ENCODE measurements around the gene PSMD10.

The PSMD10 gene, protein sequence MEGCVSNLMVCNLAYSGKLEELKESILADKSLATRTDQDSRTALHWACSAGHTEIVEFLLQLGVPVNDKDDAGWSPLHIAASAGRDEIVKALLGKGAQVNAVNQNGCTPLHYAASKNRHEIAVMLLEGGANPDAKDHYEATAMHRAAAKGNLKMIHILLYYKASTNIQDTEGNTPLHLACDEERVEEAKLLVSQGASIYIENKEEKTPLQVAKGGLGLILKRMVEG

DNA sequence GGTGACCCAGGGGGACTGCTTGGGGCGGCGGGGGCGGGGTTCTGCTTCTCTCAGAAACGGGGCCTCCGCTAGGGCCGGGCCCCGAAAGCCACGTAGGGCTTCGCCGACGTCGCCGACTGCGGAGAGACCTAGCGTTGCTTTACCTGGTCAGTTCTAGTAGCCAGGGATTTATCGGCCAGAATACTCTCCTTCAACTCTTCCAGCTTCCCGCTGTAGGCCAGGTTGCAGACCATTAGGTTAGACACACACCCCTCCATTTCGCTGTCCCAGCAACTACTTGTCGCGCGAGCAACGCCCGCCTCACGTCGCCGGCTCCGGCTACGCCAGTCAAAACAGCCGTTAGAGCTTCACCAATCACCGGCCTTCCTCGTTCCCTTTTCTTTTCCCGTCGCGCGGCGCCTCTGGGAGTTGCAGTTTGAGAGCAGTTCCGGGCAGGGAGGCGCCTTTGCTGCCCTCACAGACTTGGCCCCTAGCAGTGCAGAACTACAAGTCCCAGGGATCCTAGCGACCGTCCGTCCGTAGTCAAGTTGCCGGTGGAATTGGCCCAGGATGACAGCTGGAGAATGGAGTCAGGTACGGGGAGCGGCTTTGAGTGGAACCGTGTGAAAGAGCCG lies at the start of gene PSMD10, which contains the start of gene ATG4A:
Gene PSMD10 (minus strand): TSS at position 279 of the 614 bp plus-strand sequence. CDS start 22 bp downstream, at position 257.
Gene ATG4A (plus strand): TSS at position 515 of the 614 bp plus-strand sequence. CDS start 49 bp downstream, at position 564.
- peak within 1 kb of the TSS; percentile 74 for H3K4me3 ChIP-seq (ENCODE audit: low read depth, low read length)
- H3K4me1 ChIP-seq (ENCODE audit: control insufficient read depth, insufficient read depth, low read length) = no peaks in the 10 kb centered on the region
- H3K9me3 ChIP-seq (ENCODE audit: control insufficient read depth, insufficient read depth, low read depth, low read length) = no peaks in the 10 kb centered on the region
- ChIA-PET CTCF (interaction anchor here (1.0 to 1.1 kb wide), 2 partner anchors 18 to 20 kb away, joined by 3 read pairs; no protein-coding TSS in a partner anchor), POLR2A (interaction anchor here (0.6 to 1.1 kb wide), 5 partner anchors 11 to 417 kb away, joined by 3 to 8 read pairs (median 4); no protein-coding TSS in a partner anchor)
- H3K27ac ChIP-seq (ENCODE audit: extremely low read depth, low read depth, low read length) = peak within 1 kb of the TSS; percentile 75
- H3K36me3 ChIP-seq (ENCODE audit: control insufficient read depth in 2 of 2, insufficient read depth in 1 of 2, low read length in 2 of 2) = peaks cover 6 to 19% of the 10 kb centered on the region in 2 experiments; a peak in 2 of 3 replicates
- no peak for TF ChIP-seq HOXD13 (CRISPR knock-in tag; IDR thresholded peaks at IDR 0.05; ENCODE audit: borderline replicate concordance)
- TF ChIP-seq ZSCAN23 (tag by site-specific recombination; IDR thresholded peaks at IDR 0.05) = no peak
- TF ChIP-seq, protein P1, sequence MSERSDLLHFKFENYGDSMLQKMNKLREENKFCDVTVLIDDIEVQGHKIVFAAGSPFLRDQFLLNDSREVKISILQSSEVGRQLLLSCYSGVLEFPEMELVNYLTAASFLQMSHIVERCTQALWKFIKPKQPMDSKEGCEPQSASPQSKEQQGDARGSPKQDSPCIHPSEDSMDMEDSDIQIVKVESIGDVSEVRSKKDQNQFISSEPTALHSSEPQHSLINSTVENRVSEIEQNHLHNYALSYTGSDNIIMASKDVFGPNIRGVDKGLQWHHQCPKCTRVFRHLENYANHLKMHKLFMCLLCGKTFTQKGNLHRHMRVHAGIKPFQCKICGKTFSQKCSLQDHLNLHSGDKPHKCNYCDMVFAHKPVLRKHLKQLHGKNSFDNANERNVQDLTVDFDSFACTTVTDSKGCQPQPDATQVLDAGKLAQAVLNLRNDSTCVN (tag by site-specific recombination; optimal IDR thresholded peaks at IDR 0.05) = peak; percentile 46
- no peak for TF ChIP-seq ZFP41 (tag by site-specific recombination; IDR thresholded peaks at IDR 0.05; ENCODE audit: borderline replicate concordance)
- no peak for TF ChIP-seq ZNF544 (tag by site-specific recombination; IDR thresholded peaks at IDR 0.05)
- TF ChIP-seq, protein P2, sequence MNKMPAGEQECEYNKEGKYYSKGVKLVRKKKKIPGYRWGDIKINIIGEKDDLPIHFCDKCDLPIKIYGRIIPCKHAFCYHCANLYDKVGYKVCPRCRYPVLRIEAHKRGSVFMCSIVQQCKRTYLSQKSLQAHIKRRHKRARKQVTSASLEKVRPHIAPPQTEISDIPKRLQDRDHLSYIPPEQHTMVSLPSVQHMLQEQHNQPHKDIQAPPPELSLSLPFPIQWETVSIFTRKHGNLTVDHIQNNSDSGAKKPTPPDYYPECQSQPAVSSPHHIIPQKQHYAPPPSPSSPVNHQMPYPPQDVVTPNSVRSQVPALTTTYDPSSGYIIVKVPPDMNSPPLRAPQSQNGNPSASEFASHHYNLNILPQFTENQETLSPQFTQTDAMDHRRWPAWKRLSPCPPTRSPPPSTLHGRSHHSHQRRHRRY (tag by site-specific recombination; IDR thresholded peaks at IDR 0.05) = no peak
- TF ChIP-seq ZNF561 (tag by site-specific recombination; IDR thresholded peaks at IDR 0.05; ENCODE audit: borderline replicate concordance) = no peak
- TF ChIP-seq SCRT2 (tag by site-specific recombination; IDR thresholded peaks at IDR 0.05) = peak; percentile 91
- peak; percentile 96 for TF ChIP-seq ZNF76 (tag by site-specific recombination; IDR thresholded peaks at IDR 0.05; ENCODE audit: borderline replicate concordance, low read depth)
- no peak for TF ChIP-seq ZNF138 (tag by site-specific recombination; IDR thresholded peaks at IDR 0.05; ENCODE audit: borderline replicate concordance)
- no peak for TF ChIP-seq REPIN1 (tag by site-specific recombination; IDR thresholded peaks at IDR 0.05; ENCODE audit: low read depth)
- TF ChIP-seq ZNF555 (tag by site-specific recombination; conservative IDR thresholded peaks at IDR 0.05) = no peak
- TF ChIP-seq, protein P3, sequence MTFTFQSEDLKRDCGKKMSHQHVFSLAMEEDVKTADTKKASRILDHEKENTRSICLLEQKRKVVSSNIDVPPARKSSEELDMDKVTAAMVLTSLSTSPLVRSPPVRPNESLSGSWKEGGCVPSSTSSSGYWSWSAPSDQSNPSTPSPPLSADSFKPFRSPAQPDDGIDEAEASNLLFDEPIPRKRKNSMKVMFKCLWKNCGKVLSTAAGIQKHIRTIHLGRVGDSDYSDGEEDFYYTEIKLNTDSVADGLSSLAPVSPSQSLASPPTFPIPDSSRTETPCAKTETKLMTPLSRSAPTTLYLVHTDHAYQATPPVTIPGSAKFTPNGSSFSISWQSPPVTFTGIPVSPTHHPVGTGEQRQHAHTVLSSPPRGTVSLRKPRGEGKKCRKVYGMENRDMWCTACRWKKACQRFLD (tag by site-specific recombination; IDR thresholded peaks at IDR 0.05) = no peak
- TF ChIP-seq, protein P4, sequence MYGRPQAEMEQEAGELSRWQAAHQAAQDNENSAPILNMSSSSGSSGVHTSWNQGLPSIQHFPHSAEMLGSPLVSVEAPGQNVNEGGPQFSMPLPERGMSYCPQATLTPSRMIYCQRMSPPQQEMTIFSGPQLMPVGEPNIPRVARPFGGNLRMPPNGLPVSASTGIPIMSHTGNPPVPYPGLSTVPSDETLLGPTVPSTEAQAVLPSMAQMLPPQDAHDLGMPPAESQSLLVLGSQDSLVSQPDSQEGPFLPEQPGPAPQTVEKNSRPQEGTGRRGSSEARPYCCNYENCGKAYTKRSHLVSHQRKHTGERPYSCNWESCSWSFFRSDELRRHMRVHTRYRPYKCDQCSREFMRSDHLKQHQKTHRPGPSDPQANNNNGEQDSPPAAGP (tag by site-specific recombination; IDR thresholded peaks at IDR 0.05) = no peak
- TF ChIP-seq ZBTB21 (tag by site-specific recombination; IDR thresholded peaks at IDR 0.05) = no peak
- TF ChIP-seq ZBTB1 (tag by site-specific recombination; IDR thresholded peaks at IDR 0.05) = no peak
- TF ChIP-seq, protein P5, sequence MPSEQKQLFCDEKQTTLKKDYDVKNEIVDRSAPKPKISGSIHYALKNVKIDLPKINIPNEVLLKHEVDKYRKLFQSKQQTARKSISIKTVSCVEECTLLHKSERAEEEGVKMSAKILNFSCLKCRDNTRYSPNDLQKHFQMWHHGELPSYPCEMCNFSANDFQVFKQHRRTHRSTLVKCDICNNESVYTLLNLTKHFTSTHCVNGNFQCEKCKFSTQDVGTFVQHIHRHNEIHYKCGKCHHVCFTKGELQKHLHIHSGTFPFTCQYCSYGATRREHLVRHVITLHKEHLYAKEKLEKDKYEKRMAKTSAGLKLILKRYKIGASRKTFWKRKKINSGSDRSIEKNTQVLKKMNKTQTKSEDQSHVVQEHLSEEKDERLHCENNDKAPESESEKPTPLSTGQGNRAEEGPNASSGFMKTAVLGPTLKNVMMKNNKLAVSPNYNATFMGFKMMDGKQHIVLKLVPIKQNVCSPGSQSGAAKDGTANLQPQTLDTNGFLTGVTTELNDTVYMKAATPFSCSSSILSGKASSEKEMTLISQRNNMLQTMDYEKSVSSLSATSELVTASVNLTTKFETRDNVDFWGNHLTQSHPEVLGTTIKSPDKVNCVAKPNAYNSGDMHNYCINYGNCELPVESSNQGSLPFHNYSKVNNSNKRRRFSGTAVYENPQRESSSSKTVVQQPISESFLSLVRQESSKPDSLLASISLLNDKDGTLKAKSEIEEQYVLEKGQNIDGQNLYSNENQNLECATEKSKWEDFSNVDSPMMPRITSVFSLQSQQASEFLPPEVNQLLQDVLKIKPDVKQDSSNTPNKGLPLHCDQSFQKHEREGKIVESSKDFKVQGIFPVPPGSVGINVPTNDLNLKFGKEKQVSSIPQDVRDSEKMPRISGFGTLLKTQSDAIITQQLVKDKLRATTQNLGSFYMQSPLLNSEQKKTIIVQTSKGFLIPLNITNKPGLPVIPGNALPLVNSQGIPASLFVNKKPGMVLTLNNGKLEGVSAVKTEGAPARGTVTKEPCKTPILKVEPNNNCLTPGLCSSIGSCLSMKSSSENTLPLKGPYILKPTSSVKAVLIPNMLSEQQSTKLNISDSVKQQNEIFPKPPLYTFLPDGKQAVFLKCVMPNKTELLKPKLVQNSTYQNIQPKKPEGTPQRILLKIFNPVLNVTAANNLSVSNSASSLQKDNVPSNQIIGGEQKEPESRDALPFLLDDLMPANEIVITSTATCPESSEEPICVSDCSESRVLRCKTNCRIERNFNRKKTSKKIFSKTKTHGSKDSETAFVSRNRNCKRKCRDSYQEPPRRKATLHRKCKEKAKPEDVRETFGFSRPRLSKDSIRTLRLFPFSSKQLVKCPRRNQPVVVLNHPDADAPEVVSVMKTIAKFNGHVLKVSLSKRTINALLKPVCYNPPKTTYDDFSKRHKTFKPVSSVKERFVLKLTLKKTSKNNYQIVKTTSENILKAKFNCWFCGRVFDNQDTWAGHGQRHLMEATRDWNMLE (tag by site-specific recombination; conservative IDR thresholded peaks at IDR 0.05; ENCODE audit: low read depth) = no peak; the same call in 1 of the 2 replicates
- TF ChIP-seq, protein P6, sequence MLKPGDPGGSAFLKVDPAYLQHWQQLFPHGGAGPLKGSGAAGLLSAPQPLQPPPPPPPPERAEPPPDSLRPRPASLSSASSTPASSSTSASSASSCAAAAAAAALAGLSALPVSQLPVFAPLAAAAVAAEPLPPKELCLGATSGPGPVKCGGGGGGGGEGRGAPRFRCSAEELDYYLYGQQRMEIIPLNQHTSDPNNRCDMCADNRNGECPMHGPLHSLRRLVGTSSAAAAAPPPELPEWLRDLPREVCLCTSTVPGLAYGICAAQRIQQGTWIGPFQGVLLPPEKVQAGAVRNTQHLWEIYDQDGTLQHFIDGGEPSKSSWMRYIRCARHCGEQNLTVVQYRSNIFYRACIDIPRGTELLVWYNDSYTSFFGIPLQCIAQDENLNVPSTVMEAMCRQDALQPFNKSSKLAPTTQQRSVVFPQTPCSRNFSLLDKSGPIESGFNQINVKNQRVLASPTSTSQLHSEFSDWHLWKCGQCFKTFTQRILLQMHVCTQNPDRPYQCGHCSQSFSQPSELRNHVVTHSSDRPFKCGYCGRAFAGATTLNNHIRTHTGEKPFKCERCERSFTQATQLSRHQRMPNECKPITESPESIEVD (tag by site-specific recombination; IDR thresholded peaks at IDR 0.05) = no peak
- TF ChIP-seq MEIS1 (CRISPR knock-in tag; IDR thresholded peaks at IDR 0.05; ENCODE audit: borderline replicate concordance) = no peak
- no peak for TF ChIP-seq ZNF549 (tag by site-specific recombination; IDR thresholded peaks at IDR 0.05)
- no peak for TF ChIP-seq FEZF1 (tag by site-specific recombination; IDR thresholded peaks at IDR 0.05)
- no peak for TF ChIP-seq ZNF785 (tag by site-specific recombination; IDR thresholded peaks at IDR 0.05)
- TF ChIP-seq ZNF621 (tag by site-specific recombination; IDR thresholded peaks at IDR 0.05) = no peak
- TF ChIP-seq ZNF16 (tag by site-specific recombination; IDR thresholded peaks at IDR 0.05; ENCODE audit: low read depth) = no peak
- TF ChIP-seq ZNF830 (tag by site-specific recombination; IDR thresholded peaks at IDR 0.05; ENCODE audit: low read depth) = no peak

Data from HEK293 (cell line).